H1 (cell line): ENCODE results near the gene CALD1. TPM values are rescaled to one million over a fixed set of nuclear protein-coding genes. Genes with fewer than 3 reads are reported as not detected.

ENCODE experiments used
- CTCF ChIA-PET: fragments of 300-600 bp; sonication (Branson Sonifier 250); formaldehyde crosslinking; loops from one replicate; lab custom pipeline; 2021; ENCODE audit not compliant: partially characterized antibody; lab: Charles Lee
- POLR2A ChIA-PET: fragments of 300-600 bp; sonication (Branson Sonifier 250); formaldehyde crosslinking; loops from one replicate; lab custom pipeline; 2021; ENCODE audit warnings: inconsistent platforms; ENCODE audit not compliant: partially characterized antibody; lab: Charles Lee
- DNase-seq, 2 experiments: peaks; one replicate each; pipeline versions ENCODE4 v3.0.0 to v3.0.0-alpha.2; 2010 to 2022; ENCODE audit warnings: low spot score in 2 of 2, low read depth in 1 of 2, mixed read lengths in 1 of 2
- FAIRE-seq: peaks from 2 replicates; lab custom pipeline; 2011; peaks lifted over from hg19 to GRCh38; lab: Jason Lieb, UNC
- H2AFZ ChIP-seq: 2 replicates; pipeline ENCODE4 v1.8.1; 2012; ENCODE audit warnings: low read length, inconsistent platforms
- H2AK5ac ChIP-seq: 2 replicates; pipeline ENCODE4 v1.6.1; 2013; ENCODE audit warnings: low read depth, low read length
- H2BK120ac ChIP-seq: replicated peaks from 2 replicates; pipeline ENCODE3; 2013; ENCODE audit warnings: low read depth, low read length, inconsistent platforms
- H2BK12ac ChIP-seq: 2 replicates; pipeline ENCODE4 v1.6.1; 2013; ENCODE audit warnings: low read depth, low read length
- H2BK15ac ChIP-seq: 2 replicates; pipeline ENCODE4 v1.6.1; 2013; ENCODE audit warnings: low read length
- H2BK20ac ChIP-seq: 2 replicates; pipeline ENCODE4 v1.6.1; 2013; ENCODE audit warnings: low read length
- H2BK5ac ChIP-seq: 2 replicates; pipeline ENCODE4 v1.6.1; 2013; ENCODE audit warnings: low read depth, low read length
- H3K14ac ChIP-seq: 2 replicates; pipeline ENCODE4 v1.6.1; 2013; ENCODE audit warnings: inconsistent platforms; ENCODE audit not compliant: insufficient read length
- H3K18ac ChIP-seq: 2 replicates; pipeline ENCODE4 v1.6.1; 2013; ENCODE audit warnings: low read length; ENCODE audit errors: extremely low read depth
- H3K23ac ChIP-seq: 2 replicates; pipeline ENCODE4 v1.6.1; 2013; ENCODE audit warnings: inconsistent platforms; ENCODE audit not compliant: insufficient read length
- H3K23me2 ChIP-seq: 2 replicates; pipeline ENCODE4 v1.6.1; 2013; ENCODE audit warnings: low read depth, low read length
- H3K27ac ChIP-seq: 2 replicates; pipeline ENCODE4 v1.6.1; 2011; ENCODE audit warnings: low read depth, low read length, inconsistent platforms
- H3K27me3 ChIP-seq, 4 experiments: replicated peaks in 1 of 4; 1 replicate in 1 of 4; 2 replicates in 3 of 4; pipeline versions ENCODE4 v1.6.1 to v1.8.1; 2011 to 2013; ENCODE audit warnings: low read length in 3 of 4, mild to moderate bottlenecking in 3 of 4, inconsistent platforms in 2 of 4, mixed read lengths in 2 of 4, moderate library complexity in 1 of 4; ENCODE audit not compliant: control insufficient read depth in 3 of 4, insufficient read depth in 3 of 4; ENCODE audit errors: extremely low read depth in 1 of 4
- H3K36me3 ChIP-seq, 4 experiments: 2 replicates each; pipeline versions ENCODE4 v1.6.1 to v1.8.1; 2011 to 2013; ENCODE audit warnings: mild to moderate bottlenecking in 4 of 4, low read length in 3 of 4, moderate library complexity in 2 of 4, control low read depth in 1 of 4, inconsistent platforms in 1 of 4; ENCODE audit not compliant: insufficient read depth in 4 of 4, control insufficient read depth in 2 of 4
- H3K4ac ChIP-seq: replicated peaks from 2 replicates; pipeline ENCODE3; 2013; ENCODE audit warnings: low read length, low read depth, mixed read lengths, inconsistent platforms; ENCODE audit not compliant: insufficient read length
- H3K4me1 ChIP-seq, 4 experiments: replicated peaks in 1 of 4; 1 replicate in 1 of 4; 2 replicates in 3 of 4; pipeline versions ENCODE4 v1.6.1 to v1.8.1; 2011 to 2013; ENCODE audit warnings: low read length in 3 of 4, inconsistent platforms in 2 of 4, mixed read lengths in 1 of 4; ENCODE audit not compliant: insufficient read depth in 4 of 4, control insufficient read depth in 3 of 4
- H3K4me2 ChIP-seq, 2 experiments: 2 replicates each; pipeline versions ENCODE4 v1.6.1 to v1.8.1; 2011 to 2013; ENCODE audit warnings: low read depth in 2 of 2, low read length in 2 of 2, control low read depth in 1 of 2, inconsistent platforms in 1 of 2, mild to moderate bottlenecking in 1 of 2; ENCODE audit not compliant: insufficient read depth in 1 of 2
- H3K4me3 ChIP-seq, 4 experiments: fragments of 200-600, 300-600 bp in 1 of 4; sonication (generic), shearing (Covaris generic), sonication (Bioruptor Twin) in 1 of 4; 2 replicates each; pipeline versions ENCODE4 v1.5.1 to v1.8.1; 2011 to 2016; ENCODE audit warnings: low read length in 4 of 4, low read depth in 3 of 4, control low read depth in 2 of 4, inconsistent platforms in 2 of 4, mild to moderate bottlenecking in 2 of 4, mixed read lengths in 1 of 4, moderate library complexity in 1 of 4; ENCODE audit not compliant: insufficient read depth in 2 of 4; ENCODE audit errors: extremely low read depth in 1 of 4
- H3K56ac ChIP-seq: replicated peaks from 2 replicates; pipeline ENCODE3; 2013; ENCODE audit warnings: low read depth, mild to moderate bottlenecking, mixed read lengths, low read length, inconsistent platforms; ENCODE audit not compliant: insufficient read length
- H3K79me1 ChIP-seq: 2 replicates; pipeline ENCODE4 v1.6.1; 2013; ENCODE audit warnings: low read depth, low read length, control low read depth
- H3K79me2 ChIP-seq, 2 experiments: 2 replicates each; pipeline versions ENCODE4 v1.6.1 to v1.8.1; 2012 to 2013; ENCODE audit warnings: low read length in 2 of 2, mild to moderate bottlenecking in 2 of 2, inconsistent platforms in 1 of 2; ENCODE audit not compliant: insufficient read depth in 2 of 2, control insufficient read depth in 1 of 2
- H3K9ac ChIP-seq, 4 experiments: replicated peaks in 1 of 4; 1 replicate in 1 of 4; 2 replicates in 3 of 4; pipeline versions ENCODE4 v1.6.1 to v1.8.1; 2011 to 2013; ENCODE audit warnings: low read depth in 3 of 4, low read length in 3 of 4, control low read depth in 2 of 4, mild to moderate bottlenecking in 2 of 4, moderate library complexity in 2 of 4, inconsistent platforms in 1 of 4; ENCODE audit errors: extremely low read depth in 1 of 4
- H3K9me3 ChIP-seq, 2 experiments: 2 replicates each; pipeline versions ENCODE4 v1.6.1 to v1.8.1; 2012 to 2013; ENCODE audit warnings: mild to moderate bottlenecking in 2 of 2, moderate library complexity in 2 of 2, control low read depth in 1 of 2, inconsistent platforms in 1 of 2, low read depth in 1 of 2, low read length in 1 of 2, mixed read lengths in 1 of 2; ENCODE audit not compliant: insufficient read depth in 2 of 2
- H4K20me1 ChIP-seq, 2 experiments: replicated peaks in 1 of 2; 2 replicates each; pipeline versions ENCODE3 to v1.8.1; 2011 to 2013; ENCODE audit warnings: inconsistent platforms in 2 of 2, low read length in 2 of 2, mild to moderate bottlenecking in 1 of 2; ENCODE audit not compliant: insufficient read depth in 2 of 2, control insufficient read depth in 1 of 2
- H4K5ac ChIP-seq: 2 replicates; pipeline ENCODE4 v1.6.1; 2013; ENCODE audit warnings: low read length, low read depth, mixed read lengths, inconsistent platforms; ENCODE audit not compliant: insufficient read length
- H4K8ac ChIP-seq: 2 replicates; pipeline ENCODE4 v1.8.0; 2013; ENCODE audit warnings: mild to moderate bottlenecking, moderate library complexity, low read length, inconsistent platforms; ENCODE audit not compliant: insufficient read depth; ENCODE audit errors: extremely low read depth
- H4K91ac ChIP-seq: replicated peaks from 2 replicates; pipeline ENCODE3; 2013; ENCODE audit warnings: low read length, mixed read lengths, inconsistent platforms; ENCODE audit not compliant: insufficient read length
- CBX8 ChIP-seq: fragments of 300-800, 300-1000 bp; sonication (generic); IDR thresholded peaks from 2 replicates; pipeline ENCODE4 v1.7.1; 2016; ENCODE audit warnings: low read depth, low read length, borderline replicate concordance
- HDAC6 ChIP-seq: IDR thresholded peaks from one replicate; pipeline ENCODE4 v1.7.1; 2012; ENCODE audit warnings: low read depth, mild to moderate bottlenecking, inconsistent platforms, low read length, moderate library complexity
- JUND ChIP-seq: IDR thresholded peaks from 2 replicates; pipeline ENCODE4 v1.6.1; 2011; ENCODE audit warnings: mild to moderate bottlenecking, improper control_type of control experiment, low read length
- NANOG ChIP-seq: IDR thresholded peaks from 2 replicates; pipeline ENCODE4 v1.6.1; 2011; ENCODE audit warnings: low read length, low read depth, mild to moderate bottlenecking, inconsistent platforms; ENCODE audit not compliant: insufficient read depth, poor library complexity, severe bottlenecking
- POLR2A ChIP-seq, 2 experiments: IDR thresholded peaks; 1 replicate in 1 of 2; 2 replicates in 1 of 2; pipeline ENCODE4 v1.6.1; 2011; ENCODE audit warnings: low read depth in 2 of 2, low read length in 2 of 2, mild to moderate bottlenecking in 2 of 2; ENCODE audit errors: control extremely low read depth in 1 of 2
- RAD21 ChIP-seq, 2 experiments: IDR thresholded peaks in 1 of 2; conservative IDR thresholded peaks in 1 of 2; 2 replicates each; pipeline ENCODE4 v1.6.1; 2011; ENCODE audit warnings: low read depth in 2 of 2, low read length in 2 of 2, improper control_type of control experiment in 1 of 2, inconsistent platforms in 1 of 2, mild to moderate bottlenecking in 1 of 2, moderate library complexity in 1 of 2
- WGBS, 2 experiments: shearing (Covaris generic) in 1 of 2; methylation state at CpG; one replicate each; pipeline versions ENCODE4 v1.1.6 to v1.1.7; 2013 to 2015; ENCODE audit warnings: low lambda C conversion rate in 2 of 2, mixed read lengths in 2 of 2, inconsistent platforms in 1 of 2, low coverage in 1 of 2, missing lambda C conversion rate in 1 of 2; ENCODE audit not compliant: insufficient replicate concordance in 2 of 2, insufficient coverage in 1 of 2, insufficient read length in 1 of 2; ENCODE audit errors: extremely low coverage in 1 of 2, missing lambda C conversion rate in 1 of 2; 5-methylcytosine and 5-hydroxymethylcytosine counted together
- polyA plus RNA-seq, 7 experiments: library from polyadenylated mRNA; depleted of rRNA in 3 of 7; stranded (reverse) in 5 of 7; unstranded in 2 of 7; fragments of >200 nt in 5 of 7; fragments of 200-250 nt in 2 of 7; gene quantifications; 1 replicate in 5 of 7; 2 replicates in 1 of 7; 4 replicates in 1 of 7; pipeline versions ENCODE4 v1.2.1 to v1.2.3, GENCODE V29; 2011 to 2013; ENCODE audit warnings: missing spikeins in 2 of 7, mixed read lengths in 2 of 7
- total RNA-seq: library from RNA; stranded (reverse); fragmentation: NEBNext Ultra II Directional; extraction: Animal tissue kit (Norgen Biotek cat#: 25700); gene quantifications from 2 replicates; pipeline ENCODE4 v1.2.1, GENCODE V29; 2021
- TF ChIP-seq, protein P1 (sequence below): IDR thresholded peaks from 2 replicates; pipeline ENCODE4 v1.6.1; 2012; ENCODE audit warnings: inconsistent platforms
- TF ChIP-seq, protein P2 (sequence below), 3 experiments: IDR thresholded peaks; 1 replicate in 2 of 3; 2 replicates in 1 of 3; pipeline versions ENCODE4 v1.5.1 to v1.6.1; 2011; ENCODE audit warnings: low read length in 3 of 3, mild to moderate bottlenecking in 3 of 3, inconsistent platforms in 2 of 3, low read depth in 1 of 3, moderate library complexity in 1 of 3; ENCODE audit not compliant: insufficient read depth in 1 of 3; ENCODE audit errors: control extremely low read depth in 1 of 3
- TF ChIP-seq, protein P3 (sequence below): IDR thresholded peaks from 2 replicates; pipeline ENCODE4 v1.6.1; 2011; ENCODE audit warnings: low read depth, mild to moderate bottlenecking, low read length; ENCODE audit not compliant: insufficient read depth

The CALD1 gene
- total and polyA plus RNA-seq, 2 of the 8 experiments (the other 6 are each of a cell fraction or from before 2014, with no cell fraction given), result 34.3 to 177 TPM

DNA sequence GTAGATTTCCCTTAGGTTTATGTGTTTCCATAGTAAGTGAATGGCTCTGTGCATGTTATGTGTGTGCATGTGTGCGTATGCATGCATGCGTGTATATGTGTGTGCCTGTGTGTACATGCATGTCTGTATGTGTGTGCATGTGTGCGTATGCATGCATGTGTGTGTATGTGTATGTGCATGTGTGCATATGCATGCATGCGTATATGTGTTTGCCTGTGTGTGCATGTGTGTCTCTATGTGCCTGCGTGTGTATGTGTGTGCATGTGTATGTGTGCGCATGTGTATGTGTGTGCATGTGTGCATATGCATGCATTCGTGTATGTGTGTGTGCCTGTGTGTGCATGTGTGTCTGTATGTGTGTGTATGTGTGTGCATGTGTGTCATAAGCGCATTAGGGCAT is 108.1 kb downstream of the CALD1 start:
- no peak overlapping the region for H3K4me3 ChIP-seq
- no peak for FAIRE-seq
- POLR2A ChIA-PET, result no interaction called here
- H2BK120ac ChIP-seq, result peak overlapping the region; percentile 50
- H3K4me2 ChIP-seq, result no peak overlapping the region
- H3K56ac ChIP-seq, result no peak overlapping the region
- H2BK15ac ChIP-seq, result no peak overlapping the region; the same call in 1 of the 2 replicates
- no peaks in the 10 kb centered on the region for H3K36me3 ChIP-seq
- no peak overlapping the region; a peak in 1 of 7 replicates for H3K9ac ChIP-seq
- H2AFZ ChIP-seq, result no peak overlapping the region
- 92% methylated on average over 8 of the region's 8 CpGs; no CpG with 5 or more reads in 1 of the 2 experiments for WGBS, 2 experiments
- H3K4me1 ChIP-seq, result peaks cover 0 to 6% (median 3%) of the 10 kb centered on the region in 4 experiments; a peak in 4 of 7 replicates
- no peak overlapping the region for H3K14ac ChIP-seq
- no peak overlapping the region for H3K27ac ChIP-seq
- no peaks in the 10 kb centered on the region for H3K9me3 ChIP-seq
- peak overlapping the region; percentile 40; the same call in 1 of the 2 replicates for H2BK12ac ChIP-seq
- no peak overlapping the region for H3K18ac ChIP-seq
- peak overlapping the region; percentile 35 for H3K4ac ChIP-seq
- H4K5ac ChIP-seq, result peak overlapping the region; percentile 10
- peaks cover 0 to 4% of the 10 kb centered on the region in 2 experiments for H4K20me1 ChIP-seq
- H3K23ac ChIP-seq, result no peak overlapping the region
- H3K23me2 ChIP-seq, result peaks cover 3% of the 10 kb centered on the region; the same call in 1 of the 2 replicates
- peak overlapping the region; percentile 14; the same call in 1 of the 2 replicates for H2BK5ac ChIP-seq
- CTCF ChIA-PET, result interaction anchor here (1.4 to 1.9 kb wide), 2 partner anchors 13 to 22 kb away, joined by 3 to 10 read pairs; no protein-coding TSS in a partner anchor
- H3K79me2 ChIP-seq, result peaks cover 4 to 9% of the 10 kb centered on the region in 2 experiments; a peak in 3 of 4 replicates
- H4K8ac ChIP-seq, result 0 out of 2 replicates have a peak overlapping the region, but pooled peaks have one; percentile 31
- H2AK5ac ChIP-seq, result peak overlapping the region; percentile 76; the same call in 1 of the 2 replicates
- no peak for DNase-seq
- H3K27me3 ChIP-seq, result no peaks in the 10 kb centered on the region
- no peak overlapping the region for H2BK20ac ChIP-seq
- peaks cover 4% of the 10 kb centered on the region for H3K79me1 ChIP-seq
- peak overlapping the region; percentile 70 for H4K91ac ChIP-seq
- TF ChIP-seq JUND (no peak), POLR2A (IDR thresholded peaks at IDR 0.05; ENCODE audit: control extremely low read depth in 1 of 2, low read depth in 2 of 2, low read length in 2 of 2) (no peak), NANOG (no peak), CBX8 (no peak), HDAC6 (no peak), RAD21 (IDR thresholded peaks at IDR 0.05 in 1 of 2, conservative IDR thresholded peaks at IDR 0.05 in 1 of 2; ENCODE audit: low read depth in 2 of 2, low read length in 2 of 2) (no peak)
- TF ChIP-seq, protein P1, sequence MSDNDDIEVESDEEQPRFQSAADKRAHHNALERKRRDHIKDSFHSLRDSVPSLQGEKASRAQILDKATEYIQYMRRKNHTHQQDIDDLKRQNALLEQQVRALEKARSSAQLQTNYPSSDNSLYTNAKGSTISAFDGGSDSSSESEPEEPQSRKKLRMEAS, result no peak
- TF ChIP-seq, protein P2, sequence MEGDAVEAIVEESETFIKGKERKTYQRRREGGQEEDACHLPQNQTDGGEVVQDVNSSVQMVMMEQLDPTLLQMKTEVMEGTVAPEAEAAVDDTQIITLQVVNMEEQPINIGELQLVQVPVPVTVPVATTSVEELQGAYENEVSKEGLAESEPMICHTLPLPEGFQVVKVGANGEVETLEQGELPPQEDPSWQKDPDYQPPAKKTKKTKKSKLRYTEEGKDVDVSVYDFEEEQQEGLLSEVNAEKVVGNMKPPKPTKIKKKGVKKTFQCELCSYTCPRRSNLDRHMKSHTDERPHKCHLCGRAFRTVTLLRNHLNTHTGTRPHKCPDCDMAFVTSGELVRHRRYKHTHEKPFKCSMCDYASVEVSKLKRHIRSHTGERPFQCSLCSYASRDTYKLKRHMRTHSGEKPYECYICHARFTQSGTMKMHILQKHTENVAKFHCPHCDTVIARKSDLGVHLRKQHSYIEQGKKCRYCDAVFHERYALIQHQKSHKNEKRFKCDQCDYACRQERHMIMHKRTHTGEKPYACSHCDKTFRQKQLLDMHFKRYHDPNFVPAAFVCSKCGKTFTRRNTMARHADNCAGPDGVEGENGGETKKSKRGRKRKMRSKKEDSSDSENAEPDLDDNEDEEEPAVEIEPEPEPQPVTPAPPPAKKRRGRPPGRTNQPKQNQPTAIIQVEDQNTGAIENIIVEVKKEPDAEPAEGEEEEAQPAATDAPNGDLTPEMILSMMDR (IDR thresholded peaks at IDR 0.05; ENCODE audit: control extremely low read depth in 1 of 3, insufficient read depth in 1 of 3, low read depth in 1 of 3, low read length in 3 of 3), result no peak
- TF ChIP-seq, protein P3, sequence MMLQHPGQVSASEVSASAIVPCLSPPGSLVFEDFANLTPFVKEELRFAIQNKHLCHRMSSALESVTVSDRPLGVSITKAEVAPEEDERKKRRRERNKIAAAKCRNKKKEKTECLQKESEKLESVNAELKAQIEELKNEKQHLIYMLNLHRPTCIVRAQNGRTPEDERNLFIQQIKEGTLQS, result no peak
